ENCODE results near the gene PPP1R12C. TPM values are rescaled to one million over a fixed set of nuclear protein-coding genes. Genes with fewer than 3 reads are reported as not detected.
"Not testable (repeated sequence)": the region's sequence is repeated elsewhere in the genome, so short reads cannot be mapped to it uniquely, and the experiment has no call there.

Gene PPP1R12C
- total and polyA plus RNA-seq, 3 donors from 2014 or later: 184 to 220 (median 206) TPM

GRCh38 chr19:55157064-55157908 is 39.8 kb upstream of the PPP1R12C start, which contains the start of gene TNNI3:
Gene TNNI3 (minus strand): TSS chr19:55157732. CDS start chr19:55157589, 143 bp downstream.
- intact Hi-C loops (cut with DNase I; ENCODE audit: low total_unique reads): no loop called here
- Histone ChIP-seq H3K9me3 (no peaks in the 10 kb centered on the region), H3K36me3 (ENCODE audit: low read depth, missing control alignments) (no peaks in the 10 kb centered on the region), H3K4me1 (peaks cover 12% of the 10 kb centered on the region), H3K27me3 (no peaks in the 10 kb centered on the region), H3K27ac (no peak within 1 kb of the TSS), H3K4me3 (peak within 1 kb of the TSS in 1 of 2 donors; percentile 36)
- WGBS, 2 donors: 27 to 28% methylated on average over 16 to 38 of the region's 39 CpGs
- TF ChIP-seq CTCF (IDR thresholded peaks at IDR 0.05) (no peak), POLR2A (IDR thresholded peaks at IDR 0.05) (no peak)
- DNase-seq: no peak

GRCh38 chr19:55156202-55157063 is 39.0 kb upstream of the PPP1R12C start:
- WGBS, 2 donors: 4 to 5% methylated on average over 36 to 52 of the region's 52 CpGs
- H3K4me3 ChIP-seq: peak overlapping the region in 1 of 2 donors; percentile 36
- H3K27me3 ChIP-seq: no peaks in the 10 kb centered on the region
- no peaks in the 10 kb centered on the region for H3K9me3 ChIP-seq
- intact Hi-C loops (cut with DNase I; ENCODE audit: low total_unique reads): no loop called here
- TF ChIP-seq CTCF (IDR thresholded peaks at IDR 0.05) (no peak), POLR2A (IDR thresholded peaks at IDR 0.05) (no peak)
- peak; percentile 77 for DNase-seq
- H3K4me1 ChIP-seq: peaks cover 9% of the 10 kb centered on the region
- no peaks in the 10 kb centered on the region for H3K36me3 ChIP-seq (ENCODE audit: low read depth, missing control alignments)
- H3K27ac ChIP-seq: no peak overlapping the region

- intact Hi-C loops (cut with DNase I; ENCODE audit: low total_unique reads); H3K36me3 ChIP-seq (ENCODE audit: low read depth, missing control alignments); H3K27me3 ChIP-seq; H3K4me1 ChIP-seq; DNase-seq; H3K9me3 ChIP-seq; H3K27ac ChIP-seq: not testable (repeated sequence)
- peak overlapping the region in 1 of 2 donors; percentile 36 for H3K4me3 ChIP-seq
- 3 to 18% methylated on average over 5 of the region's 5 CpGs for WGBS, 2 donors
Measured at GRCh38 chr19:55155784-55156183, 38.3 kb upstream of the PPP1R12C start.

- TF ChIP-seq POLR2A (IDR thresholded peaks at IDR 0.05) (no peak), CTCF (IDR thresholded peaks at IDR 0.05) (no peak)
- WGBS, 2 donors: 79 to 90% methylated on average over 12 of the region's 12 CpGs
- intact Hi-C loops (cut with DNase I; ENCODE audit: low total_unique reads): no loop called here
- no peak for DNase-seq
- Histone ChIP-seq H3K4me3 (no peak overlapping the region), H3K36me3 (ENCODE audit: low read depth, missing control alignments) (no peaks in the 10 kb centered on the region), H3K4me1 (peaks cover 3% of the 10 kb centered on the region), H3K9me3 (no peaks in the 10 kb centered on the region), H3K27ac (no peak overlapping the region), H3K27me3 (no peaks in the 10 kb centered on the region)
Measured at GRCh38 chr19:55153652-55154264, 36.3 kb upstream of the PPP1R12C start.

DNA sequence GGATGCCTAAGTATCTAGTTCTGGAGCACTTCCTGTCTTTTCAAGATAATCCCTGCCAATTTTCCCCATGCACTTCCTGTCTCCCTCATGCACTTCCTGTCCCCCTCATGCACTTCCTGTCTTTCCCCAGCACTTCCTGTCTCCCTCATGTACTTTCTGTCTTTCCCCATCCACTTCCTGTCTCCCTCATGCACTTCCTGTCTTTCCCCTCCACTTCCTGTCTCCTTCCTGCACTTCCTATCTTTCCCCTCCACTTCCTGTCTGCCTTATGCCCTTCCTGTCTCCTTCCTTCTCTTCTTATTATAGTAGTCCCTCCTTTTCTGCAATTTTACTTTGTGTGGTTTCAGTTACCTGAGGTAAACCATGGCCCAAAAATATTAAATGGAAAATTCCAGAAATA is 34.6 kb upstream of the PPP1R12C start:
- TF ChIP-seq CTCF (IDR thresholded peaks at IDR 0.05) (no peak), POLR2A (IDR thresholded peaks at IDR 0.05) (no peak)
- H3K27ac ChIP-seq: no peak overlapping the region
- H3K4me3 ChIP-seq: no peak overlapping the region
- intact Hi-C loops (cut with DNase I; ENCODE audit: low total_unique reads): no loop called here
- no peak for DNase-seq
- no peaks in the 10 kb centered on the region for H3K27me3 ChIP-seq
- no peaks in the 10 kb centered on the region for H3K9me3 ChIP-seq
- H3K36me3 ChIP-seq (ENCODE audit: low read depth, missing control alignments): no peaks in the 10 kb centered on the region
- H3K4me1 ChIP-seq: no peaks in the 10 kb centered on the region

All from testis (tissue), 3 donors.